CD4-positive, alpha-beta T cell treated with Interferon gamma for 1 hour (primary cell): Measurements from ENCODE around the gene CYLC1.

Source experiments
- DNase-seq: peaks from one replicate; pipeline ENCODE4 v3.0.0-alpha.2; 2020

Gene CYLC1, protein sequence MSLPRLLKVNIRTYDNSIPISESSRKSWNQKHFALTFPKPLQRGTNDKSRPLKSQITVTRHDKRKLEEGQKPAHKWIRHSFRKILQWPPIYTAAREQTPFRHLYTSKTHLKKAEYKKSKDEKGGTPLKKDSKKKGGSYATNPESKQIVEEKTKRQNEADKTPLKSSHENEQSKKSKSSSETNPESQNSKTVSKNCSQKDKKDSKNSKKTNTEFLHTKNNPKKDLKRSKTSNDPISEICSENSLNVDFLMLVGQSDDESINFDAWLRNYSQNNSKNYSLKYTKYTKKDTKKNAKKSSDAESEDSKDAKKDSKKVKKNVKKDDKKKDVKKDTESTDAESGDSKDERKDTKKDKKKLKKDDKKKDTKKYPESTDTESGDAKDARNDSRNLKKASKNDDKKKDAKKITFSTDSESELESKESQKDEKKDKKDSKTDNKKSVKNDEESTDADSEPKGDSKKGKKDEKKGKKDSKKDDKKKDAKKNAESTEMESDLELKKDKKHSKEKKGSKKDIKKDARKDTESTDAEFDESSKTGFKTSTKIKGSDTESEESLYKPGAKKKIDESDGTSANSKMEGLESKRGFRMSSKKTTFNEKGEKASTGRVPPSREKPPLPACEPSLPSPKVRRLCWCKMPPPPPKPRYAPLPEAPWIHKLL

DNA sequence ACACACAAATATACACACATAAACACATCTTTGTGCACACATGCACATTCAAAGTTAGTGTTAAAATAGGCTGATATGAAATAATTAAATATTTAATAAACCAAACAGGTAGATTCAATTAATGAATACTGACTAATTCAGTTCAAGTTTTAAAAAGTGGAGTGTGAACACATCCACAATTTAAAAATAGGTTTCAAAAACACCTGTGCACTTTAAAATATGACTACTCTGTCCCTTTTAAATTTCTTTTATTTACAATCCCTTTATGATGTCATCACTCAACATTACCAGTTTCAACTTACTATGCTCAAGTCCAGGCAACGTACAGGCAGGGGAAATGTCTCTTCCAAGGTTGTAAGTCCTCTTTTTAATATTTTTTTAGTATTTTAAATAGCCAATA lies at the start of gene CYLC1:
Gene CYLC1, plus strand, starts transcription at position 301 of the 400 bp plus-strand sequence. Its CDS starts 37 bp downstream, at position 338.
- no peak for DNase-seq

DNA sequence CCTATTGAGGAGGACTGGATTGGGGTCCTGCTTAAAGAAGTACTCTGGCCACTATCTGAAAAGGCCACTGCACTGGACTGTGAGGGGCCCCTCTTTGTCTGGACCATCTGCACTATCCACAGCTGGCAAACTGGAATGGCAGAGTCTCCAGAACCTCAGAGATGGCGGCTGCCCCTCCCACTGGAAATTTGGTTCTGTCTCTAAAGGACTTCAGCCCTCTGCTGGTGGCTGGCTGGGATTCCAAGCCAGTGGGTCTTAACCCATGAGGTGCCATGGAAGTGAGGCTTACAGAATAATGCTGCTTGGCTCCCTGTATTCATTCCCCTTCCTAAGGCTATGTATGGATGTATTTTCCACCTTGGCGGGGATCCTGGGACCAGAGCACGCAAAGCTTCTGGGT lies 41.6 kb upstream of the CYLC1 start:
- no peak for DNase-seq

DNA sequence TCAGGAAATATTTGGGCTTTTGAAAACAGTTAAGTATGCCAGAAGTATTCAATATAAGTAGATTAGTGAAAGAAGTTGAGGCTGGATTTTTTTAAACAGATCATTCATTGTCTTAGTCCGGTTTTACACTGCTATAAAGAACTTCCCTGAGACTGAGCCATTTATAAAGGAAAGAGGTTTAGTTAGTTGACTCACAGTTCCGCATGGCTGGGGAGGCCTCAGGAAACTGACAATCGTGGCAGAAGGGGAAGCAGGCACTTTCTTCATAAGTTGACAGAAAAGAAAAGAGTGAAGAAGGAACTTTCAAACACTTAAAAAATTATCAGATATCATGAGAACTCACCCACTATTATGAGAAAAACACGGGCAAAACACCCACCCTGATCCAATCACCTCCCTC lies 31.1 kb upstream of the CYLC1 start:
- DNase-seq: no peak

DNA sequence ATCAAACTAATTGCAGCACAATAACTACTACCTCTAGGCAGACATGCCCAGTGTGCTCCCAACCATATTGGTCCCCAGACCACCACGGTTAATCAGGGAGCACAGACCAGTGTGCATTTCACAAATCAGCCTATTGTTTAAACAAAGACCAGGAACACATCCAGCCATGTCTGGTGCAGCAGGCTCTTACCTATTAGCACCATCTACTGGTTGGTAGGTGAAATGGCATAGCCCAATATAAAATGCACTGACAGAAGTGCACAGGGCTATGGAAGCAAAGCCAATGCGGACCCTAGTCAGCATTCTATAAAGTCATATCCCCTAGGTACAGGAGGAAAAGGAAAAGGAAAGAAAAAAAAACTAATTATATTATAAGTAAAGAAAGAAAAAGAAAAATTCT lies 15.5 kb upstream of the CYLC1 start:
- DNase-seq: no peak

DNA sequence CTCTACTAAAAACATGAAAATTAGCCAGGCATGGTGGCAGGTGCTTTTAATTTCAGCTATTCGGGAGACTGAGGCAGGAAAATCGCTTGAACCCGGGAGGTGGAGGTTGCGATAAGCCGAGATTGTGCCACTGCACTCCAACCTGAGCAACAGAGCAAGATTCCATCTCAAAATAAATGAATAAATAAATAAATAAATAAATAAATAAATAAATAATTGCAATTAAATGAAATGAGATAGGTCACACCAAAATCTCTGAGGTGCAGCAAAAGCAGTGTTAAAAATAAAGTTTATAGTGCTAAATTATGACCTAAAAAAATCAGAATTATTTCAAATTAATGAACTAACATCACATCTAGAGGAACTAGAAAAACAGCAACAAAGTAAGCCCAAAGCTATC lies 13.6 kb upstream of the CYLC1 start:
- no peak for DNase-seq

DNA sequence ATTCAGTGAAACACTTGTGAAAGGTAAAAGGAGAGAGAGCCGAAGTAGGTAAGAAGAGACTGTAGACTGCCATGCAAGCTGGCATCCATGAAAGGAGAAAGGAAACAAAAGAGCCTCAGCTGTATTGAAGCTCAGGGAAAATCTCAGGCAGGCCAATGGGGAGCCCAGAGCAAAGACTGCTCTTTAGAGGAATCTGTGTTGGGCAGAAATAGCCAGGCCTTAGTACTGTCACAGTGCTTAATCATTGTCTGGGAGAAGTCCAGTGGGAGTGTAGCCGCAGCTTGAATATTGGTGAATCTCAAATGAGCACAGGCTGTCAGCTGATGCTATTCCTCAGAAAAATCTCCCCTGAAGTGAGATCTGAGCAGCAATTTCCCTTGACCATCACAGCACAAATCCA lies 27.6 kb downstream of the CYLC1 start:
- no peak for DNase-seq

DNA sequence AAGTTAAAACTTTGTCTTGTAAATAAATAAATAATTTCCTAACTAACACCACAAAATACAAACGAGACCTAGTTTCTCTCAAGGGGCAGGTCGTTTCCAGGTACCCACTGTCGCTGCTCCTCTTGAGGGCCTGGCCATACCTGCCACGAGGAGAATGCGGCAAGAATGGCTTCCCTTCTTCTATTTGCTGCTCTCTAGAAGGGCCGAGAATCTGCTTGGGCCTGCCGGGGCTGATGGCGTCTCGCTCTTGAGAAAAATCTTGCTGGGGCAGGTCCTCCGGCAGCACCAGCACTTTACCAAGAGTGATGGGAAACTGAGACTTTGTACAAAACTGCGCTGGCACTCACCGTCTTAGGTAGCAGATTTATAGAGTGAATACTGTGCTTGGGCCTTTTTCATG lies 31.5 kb downstream of the CYLC1 start:
- DNase-seq: no peak

DNA sequence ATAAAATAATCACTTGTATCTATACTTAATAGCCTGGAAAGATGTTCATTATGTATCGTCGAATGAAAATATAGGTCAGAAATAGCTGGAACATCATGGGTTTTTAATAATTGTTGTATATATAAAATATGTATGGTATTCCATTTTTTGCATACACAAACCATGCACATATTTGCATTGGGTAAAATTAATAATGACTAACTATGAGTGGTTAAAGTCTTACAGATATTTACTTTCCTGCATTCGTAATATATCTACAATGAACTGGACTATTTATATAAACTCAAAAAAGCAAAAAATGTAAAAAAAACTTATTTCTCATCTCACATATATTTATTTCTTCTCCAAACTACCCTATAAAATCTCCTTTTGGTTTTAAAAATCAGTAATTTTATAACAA lies 46.0 kb downstream of the CYLC1 start:
- no peak for DNase-seq

DNA sequence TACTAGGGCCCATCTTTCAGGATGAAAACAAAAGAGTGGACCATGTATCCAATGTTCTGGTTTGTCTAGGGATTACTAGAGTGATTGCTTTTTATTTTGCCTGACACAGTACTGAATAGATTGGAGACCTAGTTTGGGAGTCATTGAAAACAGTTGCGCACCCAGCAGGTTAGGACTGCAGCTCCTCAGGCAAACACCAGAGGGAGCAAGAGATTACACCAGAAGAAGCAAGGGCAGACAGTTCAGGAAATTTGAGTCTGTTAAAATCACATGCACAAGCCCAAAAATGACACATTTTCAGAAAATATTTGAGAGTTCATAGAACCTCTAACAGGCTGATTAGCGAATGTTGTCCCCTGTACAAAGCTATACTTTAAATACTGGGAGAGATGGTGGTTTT lies 55.6 kb downstream of the CYLC1 start:
- no peak for DNase-seq

DNA sequence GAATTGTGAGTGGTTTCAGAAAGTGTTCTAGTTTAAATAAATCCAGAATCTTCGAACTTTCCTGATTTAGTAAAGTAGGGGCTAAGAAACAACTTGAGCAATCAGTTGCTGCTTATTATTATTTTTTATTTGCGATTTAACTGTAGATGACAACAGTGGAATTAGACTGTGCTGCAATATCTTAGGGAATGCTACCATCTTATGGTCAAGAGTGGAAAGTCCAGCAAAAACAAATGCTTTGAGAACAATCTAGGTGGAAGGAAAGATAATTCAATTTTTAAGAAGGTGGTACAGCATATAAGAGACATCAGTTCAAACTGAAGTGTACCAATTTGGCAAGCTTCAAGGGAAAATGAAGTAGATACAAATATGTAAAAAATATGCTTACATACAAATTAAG lies 73.3 kb downstream of the CYLC1 start:
- no peak for DNase-seq
